Immature natural killer cell (primary cell): ENCODE measurements around the gene GPR18. TPM values are rescaled to one million over a fixed set of nuclear protein-coding genes. Genes with fewer than 3 reads are reported as not detected.

Source experiments
- DNase-seq, 3 donors: peaks; one replicate each; pipeline ENCODE4 v3.0.0; 2022; ENCODE audit warnings: mixed read lengths in 1 of 3
- H3K27ac Mint-ChIP-seq, 6 donors: one replicate each; pipeline ENCODE4 v1.8.0; 2020; ENCODE audit warnings: mixed read lengths in 6 of 6, mild to moderate bottlenecking in 5 of 6, inconsistent platforms in 4 of 6, moderate library complexity in 3 of 6
- H3K27me3 Mint-ChIP-seq, 3 donors: one replicate each; pipeline ENCODE4 v1.8.0; 2020 to 2021; ENCODE audit warnings: low read depth in 3 of 3, mild to moderate bottlenecking in 3 of 3, mixed read lengths in 3 of 3, moderate library complexity in 3 of 3, inconsistent platforms in 1 of 3
- H3K36me3 Mint-ChIP-seq, 3 donors: one replicate each; pipeline ENCODE4 v1.8.0; 2020; ENCODE audit warnings: mixed read lengths in 3 of 3, inconsistent platforms in 2 of 3, mild to moderate bottlenecking in 2 of 3
- H3K4me1 Mint-ChIP-seq, 2 donors: one replicate each; pipeline ENCODE4 v1.8.0; 2020; ENCODE audit warnings: inconsistent platforms in 2 of 2, mild to moderate bottlenecking in 2 of 2, mixed read lengths in 2 of 2, moderate library complexity in 1 of 2
- H3K4me3 Mint-ChIP-seq, 5 donors: one replicate each; pipeline ENCODE4 v1.8.0; 2020; ENCODE audit warnings: mild to moderate bottlenecking in 5 of 5, mixed read lengths in 5 of 5, inconsistent platforms in 3 of 5, moderate library complexity in 3 of 5
- H3K9me3 Mint-ChIP-seq, 6 donors: one replicate each; pipeline ENCODE4 v1.8.0; 2020; ENCODE audit warnings: mild to moderate bottlenecking in 6 of 6, mixed read lengths in 6 of 6, inconsistent platforms in 4 of 6, moderate library complexity in 3 of 6
- polyA plus RNA-seq, 3 donors: library from polyadenylated mRNA; unstranded; fragments of 300-500 nt; fragmentation: Illumina TruSeq; gene quantifications; one replicate each; pipeline ENCODE4 v1.2.3, GENCODE V29; 2021

The GPR18 gene
- polyA plus RNA-seq, 3 donors from 2014 or later: 10.1 to 30.0 (median 21.1) TPM

GRCh38 chr13:99271249-99271648 is 13.1 kb upstream of the GPR18 start:
- no peak for DNase-seq
- Mint-ChIP-seq H3K9me3 (peaks cover 0 to 5% (median 0%) of the 10 kb centered on the region in 6 donors), H3K27ac (peak overlapping the region; percentile 52 to 98 (median 95)), H3K27me3 (peaks cover 0 to 8% (median 0%) of the 10 kb centered on the region in 3 donors), H3K4me3 (no peak overlapping the region), H3K36me3 (peaks cover 0 to 4% (median 4%) of the 10 kb centered on the region in 3 donors), H3K4me1 (peaks cover 43 to 72% of the 10 kb centered on the region in 2 donors)

- Mint-ChIP-seq H3K36me3 (peaks cover 0 to 4% (median 4%) of the 10 kb centered on the region in 3 donors), H3K4me1 (peaks cover 40 to 69% of the 10 kb centered on the region in 2 donors), H3K27ac (peak overlapping the region in 5 of 6 donors; percentile 48 to 95 (median 78)), H3K9me3 (peaks cover 0 to 5% (median 0%) of the 10 kb centered on the region in 6 donors), H3K27me3 (peaks cover 0 to 7% (median 0%) of the 10 kb centered on the region in 3 donors), H3K4me3 (no peak overlapping the region)
- no peak for DNase-seq
Observed at GRCh38 chr13:99270518-99270917, 12.3 kb upstream of the GPR18 start.

- peaks cover 0 to 5% (median 0%) of the 10 kb centered on the region in 6 donors for H3K9me3 Mint-ChIP-seq
- H3K27me3 Mint-ChIP-seq: peaks cover 0 to 5% (median 0%) of the 10 kb centered on the region in 3 donors
- no peak overlapping the region for H3K4me3 Mint-ChIP-seq
- peaks cover 0 to 4% (median under 1%) of the 10 kb centered on the region in 3 donors for H3K36me3 Mint-ChIP-seq
- peaks cover 35 to 69% of the 10 kb centered on the region in 2 donors for H3K4me1 Mint-ChIP-seq
- peak; percentile 32 to 43 (median 42) for DNase-seq
- peak overlapping the region in 3 of 6 donors; percentile 35 to 87 (median 48) for H3K27ac Mint-ChIP-seq
Observed at GRCh38 chr13:99269627-99270241, 11.6 kb upstream of the GPR18 start.

- peaks cover 0 to 4% (median 0%) of the 10 kb centered on the region in 3 donors for H3K36me3 Mint-ChIP-seq
- peaks cover 0 to 5% (median 0%) of the 10 kb centered on the region in 6 donors for H3K9me3 Mint-ChIP-seq
- no peak overlapping the region for H3K4me3 Mint-ChIP-seq
- peak overlapping the region; percentile 22 to 64 (median 56) for H3K27ac Mint-ChIP-seq
- no peak for DNase-seq
- H3K4me1 Mint-ChIP-seq: peaks cover 34 to 69% of the 10 kb centered on the region in 2 donors
- H3K27me3 Mint-ChIP-seq: peaks cover 0 to 5% (median 0%) of the 10 kb centered on the region in 3 donors
Observed at GRCh38 chr13:99268822-99269221, 10.6 kb upstream of the GPR18 start.

GRCh38 chr13:99267927-99268326 is 9.7 kb upstream of the GPR18 start:
- H3K36me3 Mint-ChIP-seq: peaks cover 0 to 4% (median 0%) of the 10 kb centered on the region in 3 donors
- peaks cover 0 to 2% (median 0%) of the 10 kb centered on the region in 3 donors for H3K27me3 Mint-ChIP-seq
- H3K9me3 Mint-ChIP-seq: peaks cover 0 to 4% (median 0%) of the 10 kb centered on the region in 6 donors
- H3K4me1 Mint-ChIP-seq: peaks cover 30 to 66% of the 10 kb centered on the region in 2 donors
- no peak overlapping the region for H3K27ac Mint-ChIP-seq
- no peak for DNase-seq
- H3K4me3 Mint-ChIP-seq: no peak overlapping the region

GRCh38 chr13:99266827-99267226 is 8.6 kb upstream of the GPR18 start:
- Mint-ChIP-seq H3K9me3 (no peaks in the 10 kb centered on the region), H3K36me3 (peaks cover 0 to 4% (median 0%) of the 10 kb centered on the region in 3 donors), H3K4me3 (no peak overlapping the region), H3K4me1 (peaks cover 21 to 55% of the 10 kb centered on the region in 2 donors), H3K27me3 (peaks cover 0 to 2% (median 0%) of the 10 kb centered on the region in 3 donors), H3K27ac (no peak overlapping the region)
- DNase-seq: no peak

GRCh38 chr13:99265821-99266426 is 7.7 kb upstream of the GPR18 start:
- peak overlapping the region; percentile 0 to 84 (median 66) for H3K27ac Mint-ChIP-seq
- no peaks in the 10 kb centered on the region for H3K9me3 Mint-ChIP-seq
- no peak overlapping the region for H3K4me3 Mint-ChIP-seq
- peaks cover 0 to 2% (median 0%) of the 10 kb centered on the region in 3 donors for H3K27me3 Mint-ChIP-seq
- H3K36me3 Mint-ChIP-seq: peaks cover 0 to 4% (median 0%) of the 10 kb centered on the region in 3 donors
- peaks cover 20 to 52% of the 10 kb centered on the region in 2 donors for H3K4me1 Mint-ChIP-seq
- peak; percentile 55 to 64 (median 56) for DNase-seq

- Mint-ChIP-seq H3K4me1 (peaks cover 23 to 51% of the 10 kb centered on the region in 2 donors), H3K4me3 (no peak overlapping the region), H3K27ac (peak overlapping the region; percentile 0 to 84 (median 66)), H3K27me3 (peaks cover 0 to 2% (median 0%) of the 10 kb centered on the region in 3 donors), H3K36me3 (peaks cover 0 to 4% (median 0%) of the 10 kb centered on the region in 3 donors), H3K9me3 (no peaks in the 10 kb centered on the region)
- no peak for DNase-seq
Observed at GRCh38 chr13:99265162-99265800, 7.1 kb upstream of the GPR18 start.

- Mint-ChIP-seq H3K4me1 (peaks cover 36 to 57% of the 10 kb centered on the region in 2 donors), H3K36me3 (peaks cover 0 to 4% (median 0%) of the 10 kb centered on the region in 3 donors), H3K27me3 (peaks cover 0 to 2% (median 2%) of the 10 kb centered on the region in 3 donors), H3K27ac (peak overlapping the region; percentile 39 to 80 (median 66)), H3K4me3 (no peak overlapping the region), H3K9me3 (no peaks in the 10 kb centered on the region)
- no peak for DNase-seq
Observed at GRCh38 chr13:99264051-99264450, 5.9 kb upstream of the GPR18 start.

GRCh38 chr13:99263126-99263785 is 5.1 kb upstream of the GPR18 start:
- Mint-ChIP-seq H3K9me3 (no peaks in the 10 kb centered on the region), H3K4me3 (no peak overlapping the region), H3K36me3 (peaks cover 0 to 4% (median 0%) of the 10 kb centered on the region in 3 donors), H3K27ac (peak overlapping the region in 5 of 6 donors; percentile 12 to 80 (median 44)), H3K4me1 (peaks cover 44 to 59% of the 10 kb centered on the region in 2 donors), H3K27me3 (peaks cover 0 to 2% (median 2%) of the 10 kb centered on the region in 3 donors)
- no peak for DNase-seq

- H3K4me1 Mint-ChIP-seq: peaks cover 57 to 79% of the 10 kb centered on the region in 2 donors
- peak overlapping the region in 4 of 6 donors; percentile 35 to 72 (median 52) for H3K27ac Mint-ChIP-seq
- H3K36me3 Mint-ChIP-seq: peaks cover 0 to 9% (median 0%) of the 10 kb centered on the region in 3 donors
Observed at GRCh38 chr13:99261059-99261458, 2.9 kb upstream of the GPR18 start.

GRCh38 chr13:99260216-99260615 is 2.0 kb upstream of the GPR18 start:
- H3K9me3 Mint-ChIP-seq: no peaks in the 10 kb centered on the region
- H3K4me1 Mint-ChIP-seq: peaks cover 58 to 79% of the 10 kb centered on the region in 2 donors
- peak overlapping the region; percentile 92 to 98 (median 98) for H3K27ac Mint-ChIP-seq
- peaks cover 0 to 2% (median 0%) of the 10 kb centered on the region in 3 donors for H3K27me3 Mint-ChIP-seq
- H3K36me3 Mint-ChIP-seq: peaks cover 2 to 14% (median 3%) of the 10 kb centered on the region in 3 donors
- H3K4me3 Mint-ChIP-seq: peak overlapping the region in 4 of 5 donors; percentile 10 to 95 (median 77)
- DNase-seq: no peak

More at GRCh38 chr13:99261059-99261458, 2.9 kb upstream of the GPR18 start:
- Mint-ChIP-seq H3K4me3 (no peak overlapping the region), H3K9me3 (no peaks in the 10 kb centered on the region), H3K27me3 (peaks cover 0 to 2% (median 0%) of the 10 kb centered on the region in 3 donors)
- DNase-seq: no peak

- H3K27me3 Mint-ChIP-seq: peaks cover 0 to 2% (median 0%) of the 10 kb centered on the region in 3 donors
- H3K4me3 Mint-ChIP-seq: peak overlapping the region; percentile 91 to 98 (median 93)
- peak; percentile 43 to 51 (median 44) for DNase-seq
- peaks cover 12 to 24% (median 14%) of the 10 kb centered on the region in 3 donors for H3K36me3 Mint-ChIP-seq
- no peaks in the 10 kb centered on the region for H3K9me3 Mint-ChIP-seq
- H3K27ac Mint-ChIP-seq: peak overlapping the region; percentile 92 to 98 (median 98)
- H3K4me1 Mint-ChIP-seq: peaks cover 60 to 79% of the 10 kb centered on the region in 2 donors
Observed at GRCh38 chr13:99258946-99259345, 767 bp upstream of the GPR18 start.
